IPS-20b (cell line): ENCODE data around the gene EHMT1.

Experiments
- H3K27ac ChIP-seq: one replicate; pipeline ENCODE4 v1.5.1; 2013; ENCODE audit warnings: low read length
- H3K27me3 ChIP-seq: 2 replicates; pipeline ENCODE4 v1.6.1; 2013; ENCODE audit warnings: mild to moderate bottlenecking, low read length, inconsistent platforms; ENCODE audit not compliant: insufficient read depth
- H3K36me3 ChIP-seq: 2 replicates; pipeline ENCODE4 v1.6.1; 2013; ENCODE audit warnings: low read depth, mild to moderate bottlenecking, inconsistent platforms, low read length, moderate library complexity; ENCODE audit not compliant: insufficient read depth
- H3K4me1 ChIP-seq: 2 replicates; pipeline ENCODE4 v1.6.1; 2013; ENCODE audit warnings: mild to moderate bottlenecking, control low read depth, inconsistent platforms, low read length, moderate library complexity; ENCODE audit not compliant: insufficient read depth
- H3K4me3 ChIP-seq: 2 replicates; pipeline ENCODE4 v1.5.1; 2013; ENCODE audit warnings: mild to moderate bottlenecking, low read length, inconsistent platforms
- H3K9ac ChIP-seq: 2 replicates; pipeline ENCODE4 v1.6.1; 2013; ENCODE audit warnings: low read depth, mild to moderate bottlenecking, inconsistent platforms, low read length, moderate library complexity
- H3K9me3 ChIP-seq: 2 replicates; pipeline ENCODE4 v1.6.1; 2013; ENCODE audit warnings: mild to moderate bottlenecking, low read depth, low read length, inconsistent platforms; ENCODE audit not compliant: insufficient read depth

EHMT1 gene

DNA sequence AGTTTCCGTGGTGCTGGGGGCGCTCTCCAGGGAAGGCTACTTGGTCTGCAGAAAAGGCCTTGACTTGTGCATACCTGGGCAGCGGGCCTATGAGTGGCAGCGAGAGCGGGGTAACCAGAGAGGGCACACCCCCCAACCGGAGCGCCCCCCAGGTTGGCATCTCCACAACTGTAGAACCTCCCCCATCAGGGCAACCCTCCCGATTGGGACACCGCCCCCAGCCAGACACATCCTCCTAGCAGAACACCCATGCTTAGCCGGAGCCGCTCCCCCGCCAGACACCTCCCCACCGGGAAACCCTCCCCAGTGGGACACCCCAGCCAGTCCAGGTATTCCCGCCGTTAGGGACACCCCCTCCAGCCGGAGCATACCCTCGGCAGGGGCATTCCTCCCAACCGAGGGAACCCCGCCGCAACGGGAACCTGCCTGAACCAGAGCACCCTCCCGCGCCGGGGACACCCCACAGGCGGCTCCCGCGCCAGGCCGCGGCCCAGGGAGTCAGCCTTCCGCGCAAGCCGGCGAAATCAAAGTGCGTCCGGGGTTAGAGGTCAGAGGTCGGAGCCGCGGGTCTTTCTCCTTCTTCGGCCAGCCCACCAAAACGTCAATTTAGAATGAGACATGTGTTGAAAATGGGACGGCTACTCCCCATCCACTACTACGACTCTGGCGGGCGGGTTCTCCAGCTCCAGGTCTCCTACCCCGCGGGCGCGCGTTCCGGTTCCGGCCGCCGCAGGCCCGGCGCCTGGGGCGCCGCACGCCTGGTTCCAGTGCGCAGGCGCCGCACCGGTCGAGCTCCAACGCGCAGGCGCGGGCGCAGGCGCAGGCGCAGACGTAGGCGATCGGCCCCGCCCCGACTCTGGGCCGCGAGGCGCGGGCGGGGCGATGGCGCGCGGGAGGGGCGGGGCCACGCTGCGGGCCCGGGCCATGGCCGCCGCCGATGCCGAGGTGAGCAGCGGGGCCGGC, at the start of gene EHMT1:
Gene EHMT1 (plus strand): TSS at position 901 of the 963 bp plus-strand sequence. CDS start 24 bp downstream, at position 925.
- Histone ChIP-seq H3K4me1 (peaks cover 10% of the 10 kb centered on the region; the same call in 1 of the 2 replicates), H3K4me3 (peak within 1 kb of the TSS; percentile 95), H3K9ac (peak within 1 kb of the TSS; percentile 95), H3K27ac (peak within 1 kb of the TSS; percentile 99), H3K9me3 (no peaks in the 10 kb centered on the region), H3K36me3 (peaks cover 44% of the 10 kb centered on the region), H3K27me3 (no peaks in the 10 kb centered on the region)

DNA sequence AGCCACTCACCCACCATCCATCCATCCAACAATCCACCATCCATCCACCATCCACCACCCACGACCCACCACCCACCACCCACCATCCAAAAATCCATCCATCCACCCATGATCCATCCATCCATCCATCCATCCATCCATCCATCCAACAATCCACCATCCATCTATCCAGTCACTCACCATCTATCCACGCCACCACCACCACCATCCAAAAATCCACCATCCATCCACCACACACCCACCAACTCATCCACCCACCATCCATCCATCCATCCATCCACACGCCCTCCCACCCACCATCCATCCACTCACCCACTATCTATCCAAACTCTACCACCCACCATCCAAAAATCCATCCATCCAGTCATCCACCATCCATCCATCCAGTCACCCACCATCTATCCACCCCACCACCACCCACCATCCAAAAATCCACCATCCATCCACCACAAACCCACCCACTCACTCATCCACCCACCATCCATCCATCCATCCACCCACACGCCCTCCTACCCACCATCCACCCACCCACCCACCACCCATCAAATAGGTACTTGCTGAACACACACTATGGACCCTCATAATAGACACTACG, 49.1 kb upstream of the EHMT1 start:
- no peaks in the 10 kb centered on the region for H3K9me3 ChIP-seq
- no peaks in the 10 kb centered on the region for H3K27me3 ChIP-seq
- H3K4me3 ChIP-seq: no peak overlapping the region
- H3K36me3 ChIP-seq: peaks cover 37% of the 10 kb centered on the region
- no peak overlapping the region for H3K9ac ChIP-seq
- no peak overlapping the region for H3K27ac ChIP-seq
- no peaks in the 10 kb centered on the region for H3K4me1 ChIP-seq

DNA sequence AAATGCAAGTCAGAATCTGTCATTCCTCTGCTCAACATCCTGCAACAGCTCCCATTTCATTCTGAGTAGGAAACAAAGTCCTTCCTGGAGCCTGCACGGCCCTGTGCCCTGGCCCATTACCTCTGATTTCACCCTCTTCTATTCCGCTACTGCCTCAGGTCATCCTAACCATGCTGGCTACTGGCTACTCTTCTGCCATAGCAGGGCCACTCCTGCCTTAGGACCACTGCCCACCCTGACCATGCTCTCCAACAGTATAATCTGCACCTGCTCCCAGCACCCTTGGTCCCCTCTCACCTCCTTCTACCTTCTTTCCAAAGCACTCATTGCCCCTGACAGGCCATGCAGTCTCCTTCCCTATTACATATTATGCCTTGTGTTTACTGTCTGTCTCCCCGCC, 48.2 kb upstream of the EHMT1 start:
- peaks cover 43% of the 10 kb centered on the region for H3K36me3 ChIP-seq
- H3K4me3 ChIP-seq: no peak overlapping the region
- H3K9me3 ChIP-seq: no peaks in the 10 kb centered on the region
- no peaks in the 10 kb centered on the region for H3K27me3 ChIP-seq
- H3K27ac ChIP-seq: no peak overlapping the region
- H3K4me1 ChIP-seq: no peaks in the 10 kb centered on the region
- no peak overlapping the region for H3K9ac ChIP-seq

DNA sequence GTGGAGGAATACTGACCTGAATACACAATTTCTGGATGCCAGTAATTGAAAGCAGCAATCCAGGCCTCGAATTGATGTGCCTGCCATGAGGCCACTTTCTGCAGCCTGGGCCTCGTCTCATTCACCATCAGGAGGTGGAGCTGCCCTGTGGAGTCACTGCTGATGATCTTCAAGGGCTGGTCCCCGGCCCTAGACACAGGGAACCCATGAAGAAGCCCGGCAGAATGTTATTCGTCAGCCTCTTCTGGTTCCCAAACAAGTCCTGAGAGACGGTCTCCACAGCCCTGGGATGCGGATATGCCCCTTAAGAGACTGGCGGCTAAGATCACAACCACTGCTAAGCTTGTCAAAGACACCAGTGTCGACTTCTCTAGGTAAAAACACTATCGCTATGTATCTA, 44.6 kb upstream of the EHMT1 start:
- H3K9me3 ChIP-seq: no peaks in the 10 kb centered on the region
- H3K36me3 ChIP-seq: peaks cover 49% of the 10 kb centered on the region
- H3K27me3 ChIP-seq: no peaks in the 10 kb centered on the region
- no peak overlapping the region for H3K27ac ChIP-seq
- peaks cover 8% of the 10 kb centered on the region; the same call in 1 of the 2 replicates for H3K4me1 ChIP-seq
- H3K9ac ChIP-seq: no peak overlapping the region
- no peak overlapping the region for H3K4me3 ChIP-seq

DNA sequence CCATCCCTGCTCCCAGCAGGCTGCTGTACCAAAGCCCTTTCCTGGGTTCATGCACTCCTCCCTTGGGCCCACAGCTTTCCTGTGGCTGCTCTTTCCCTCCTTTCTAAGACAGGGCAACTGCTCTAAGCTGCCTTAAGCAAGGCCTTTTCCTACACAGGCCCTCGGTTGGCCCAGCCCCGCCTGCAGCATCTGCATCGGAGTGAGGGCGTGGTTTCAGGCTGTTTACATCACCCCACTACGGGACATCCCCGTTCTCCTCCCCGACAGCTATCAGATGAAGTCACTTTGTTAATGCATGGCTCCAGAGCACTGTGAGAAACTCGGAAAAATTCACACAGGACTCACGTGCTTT, 43.5 kb upstream of the EHMT1 start:
- Histone ChIP-seq H3K9me3 (no peaks in the 10 kb centered on the region), H3K9ac (no peak overlapping the region), H3K27me3 (no peaks in the 10 kb centered on the region), H3K4me1 (peaks cover 8% of the 10 kb centered on the region; the same call in 1 of the 2 replicates), H3K27ac (no peak overlapping the region), H3K4me3 (no peak overlapping the region), H3K36me3 (peaks cover 42% of the 10 kb centered on the region)

DNA sequence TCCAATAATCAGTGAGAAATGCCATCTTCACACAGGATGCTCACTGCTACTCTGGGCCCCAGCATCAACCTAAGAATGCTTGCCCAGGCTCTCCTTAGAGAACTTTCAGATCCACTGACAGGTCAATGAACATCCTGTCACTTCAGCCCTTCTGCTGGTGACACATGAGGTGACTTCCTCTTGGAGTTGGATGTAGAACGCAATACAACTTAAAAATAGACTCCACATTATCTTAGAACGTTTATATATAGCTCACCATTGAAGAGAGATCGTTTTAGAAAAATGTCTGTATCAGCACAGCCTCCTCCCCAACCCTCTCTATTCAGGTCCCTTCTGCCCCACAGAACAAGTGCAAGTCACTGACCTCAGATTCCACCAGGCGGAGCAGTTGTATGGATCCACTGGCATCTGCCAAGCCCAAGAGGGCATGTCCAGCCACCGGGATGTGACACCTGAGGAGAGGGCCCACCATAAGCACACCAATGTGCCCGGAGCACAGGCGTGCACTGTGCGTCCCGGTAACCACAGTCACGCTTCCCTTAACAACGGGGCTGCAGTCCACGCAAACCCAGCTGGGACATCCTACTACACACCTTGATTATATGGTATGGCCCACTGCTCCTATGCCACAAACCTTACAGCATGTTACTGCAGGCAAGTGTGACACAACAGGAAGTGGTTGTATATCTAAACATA, 42.9 kb upstream of the EHMT1 start:
- Histone ChIP-seq H3K4me3 (no peak overlapping the region), H3K27ac (no peak overlapping the region), H3K27me3 (no peaks in the 10 kb centered on the region), H3K9me3 (no peaks in the 10 kb centered on the region), H3K4me1 (peaks cover 8% of the 10 kb centered on the region; the same call in 1 of the 2 replicates), H3K9ac (no peak overlapping the region), H3K36me3 (peaks cover 43% of the 10 kb centered on the region)

DNA sequence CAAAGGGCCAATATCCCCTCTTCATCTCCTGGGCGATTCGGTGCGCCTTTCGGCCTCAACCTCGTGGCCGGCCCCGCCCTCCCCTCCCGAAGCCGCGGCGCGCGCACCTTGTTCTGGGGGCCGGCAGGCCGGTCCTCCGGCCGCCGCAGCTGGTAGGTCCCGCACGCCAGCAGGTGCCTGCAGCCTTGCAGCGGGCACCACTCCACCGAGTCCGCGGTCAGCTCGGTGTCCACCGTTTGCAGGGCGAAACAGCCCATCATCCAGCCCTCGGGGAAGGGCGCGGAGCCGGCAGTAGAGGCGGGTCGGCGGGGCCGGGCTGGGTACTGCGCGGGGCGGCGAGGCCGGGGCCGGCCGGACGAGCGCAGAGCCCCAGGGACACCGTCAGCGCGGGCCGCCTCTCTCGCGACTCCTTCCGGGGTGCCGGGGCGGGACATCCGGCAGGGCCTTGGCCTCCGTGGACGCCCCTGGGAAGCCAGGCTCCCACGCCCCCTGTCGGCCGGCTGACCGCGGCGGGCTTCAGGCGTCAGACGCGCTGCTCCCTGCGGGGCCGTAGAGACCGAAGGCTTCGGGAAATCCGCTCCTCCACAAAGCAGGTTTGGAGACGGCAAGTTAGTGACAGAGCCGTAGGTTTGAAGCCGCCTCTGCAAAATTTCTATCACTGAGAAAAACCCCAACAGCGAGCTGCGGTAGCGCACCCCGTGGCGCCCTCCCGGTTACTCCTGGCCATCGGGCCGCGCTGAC, 40.1 kb upstream of the EHMT1 start, which contains the start of gene DPH7:
Gene DPH7 (minus strand): TSS at position 408 of the 741 bp plus-strand sequence. CDS start 148 bp downstream, at position 260.
- Histone ChIP-seq H3K27ac (peak within 1 kb of the TSS; percentile 37), H3K9ac (peak within 1 kb of the TSS; percentile 90), H3K27me3 (no peaks in the 10 kb centered on the region), H3K36me3 (peaks cover 57% of the 10 kb centered on the region), H3K9me3 (no peaks in the 10 kb centered on the region), H3K4me1 (peaks cover 11% of the 10 kb centered on the region), H3K4me3 (peak within 1 kb of the TSS; percentile 88)

DNA sequence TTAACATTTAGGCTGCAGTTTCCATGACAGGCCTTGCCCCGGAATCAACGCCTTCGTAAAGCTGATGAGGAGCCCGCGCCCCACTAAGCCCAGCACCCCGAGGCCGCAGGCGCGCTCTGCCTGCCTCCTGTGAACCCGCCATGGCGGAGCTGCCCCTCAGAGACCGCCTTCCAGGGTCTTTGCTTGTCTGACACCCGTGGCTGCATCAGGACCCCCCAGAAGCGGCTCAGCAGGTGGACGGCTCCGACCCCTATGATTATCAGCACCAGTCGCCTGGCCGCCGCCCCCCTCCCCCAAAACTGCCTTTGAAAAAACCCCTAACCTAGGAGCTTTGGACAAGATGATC, 39.6 kb upstream of the EHMT1 start:
- Histone ChIP-seq H3K27ac (no peak overlapping the region), H3K4me3 (peak overlapping the region; percentile 88), H3K36me3 (peaks cover 57% of the 10 kb centered on the region), H3K9ac (peak overlapping the region; percentile 39; the same call in 1 of the 2 replicates), H3K4me1 (peaks cover 11% of the 10 kb centered on the region), H3K9me3 (no peaks in the 10 kb centered on the region), H3K27me3 (no peaks in the 10 kb centered on the region)

DNA sequence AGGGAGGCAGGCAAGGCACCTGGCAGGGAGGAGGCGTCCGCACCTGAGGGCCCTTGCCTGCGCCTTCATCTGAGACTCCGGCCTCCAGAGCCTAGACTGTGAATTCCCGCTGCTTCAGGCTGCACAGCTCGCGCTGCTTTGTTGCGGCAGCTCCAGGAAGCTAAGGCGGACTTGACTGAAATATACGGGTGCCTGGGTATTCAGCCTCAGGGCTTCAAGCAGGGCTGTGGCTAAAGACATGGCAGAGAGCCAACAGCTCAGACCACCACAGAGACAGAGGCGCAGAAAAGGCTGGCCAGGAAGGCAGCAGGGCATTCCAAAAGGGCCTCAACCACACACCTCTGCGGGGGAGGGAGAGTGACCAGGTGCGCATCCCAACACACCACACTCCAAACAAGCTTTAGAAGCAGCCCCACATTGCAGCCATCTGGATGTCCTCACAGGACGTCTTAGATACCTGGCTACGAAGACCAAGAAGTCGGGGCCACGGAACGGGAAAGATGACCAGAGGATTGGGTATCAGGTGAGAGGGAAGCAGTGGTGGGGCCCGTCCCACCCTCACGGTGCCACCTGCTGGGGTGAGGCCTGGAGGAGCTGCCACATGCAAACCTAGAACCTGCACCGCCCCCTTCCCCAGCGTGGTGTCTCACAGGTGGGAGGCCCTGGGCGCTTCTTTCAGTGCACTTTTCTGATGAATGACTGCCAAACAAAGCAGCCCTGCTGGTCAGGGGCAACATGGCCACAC, 38.4 kb upstream of the EHMT1 start:
- H3K9me3 ChIP-seq: no peaks in the 10 kb centered on the region
- H3K9ac ChIP-seq: no peak overlapping the region
- no peaks in the 10 kb centered on the region for H3K27me3 ChIP-seq
- H3K4me1 ChIP-seq: peaks cover 11% of the 10 kb centered on the region
- peaks cover 57% of the 10 kb centered on the region for H3K36me3 ChIP-seq
- H3K27ac ChIP-seq: no peak overlapping the region
- no peak overlapping the region for H3K4me3 ChIP-seq

DNA sequence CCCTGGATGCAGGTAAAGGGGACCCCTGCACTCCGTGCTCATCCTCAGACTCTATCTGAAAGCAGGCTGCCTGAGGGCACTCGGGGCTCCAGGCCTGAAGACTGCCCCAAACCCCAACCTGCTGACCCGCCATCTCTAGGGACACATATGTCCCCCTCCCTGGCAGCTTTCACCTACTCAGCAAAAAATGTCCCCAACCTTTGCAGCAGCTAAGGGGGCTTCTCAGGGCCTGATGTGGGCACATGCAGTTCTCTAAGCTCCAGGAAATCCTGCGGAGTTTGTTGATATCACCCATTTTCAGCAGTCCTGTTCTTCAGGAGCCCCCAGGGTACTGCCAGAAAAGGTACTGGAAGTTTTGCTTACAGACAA, 37.9 kb upstream of the EHMT1 start:
- H3K36me3 ChIP-seq: peaks cover 57% of the 10 kb centered on the region
- no peaks in the 10 kb centered on the region for H3K9me3 ChIP-seq
- H3K27ac ChIP-seq: no peak overlapping the region
- H3K4me3 ChIP-seq: no peak overlapping the region
- H3K4me1 ChIP-seq: peaks cover 11% of the 10 kb centered on the region
- no peak overlapping the region for H3K9ac ChIP-seq
- no peaks in the 10 kb centered on the region for H3K27me3 ChIP-seq
